ENCODE measurements around the gene SMAD9. TPM values are rescaled to one million over a fixed set of nuclear protein-coding genes. Genes with fewer than 3 reads are reported as not detected.
A peak's percentile ranks its signal among the peaks of the same experiment; 100 is the strongest.

The SMAD9 gene
- 9.7 and 10.8 TPM in 2 replicates for total RNA-seq (2014; rRNA removed; shearing (Covaris generic))
- total RNA-seq (2022) = 10.3 and 13.1 TPM in 2 replicates
- percentile 62 among the genes with signal in this experiment for Bru-seq, nascent RNA
- BruChase-seq, experiment 1, labeled RNA remaining after a 6-hour chase = percentile 64 among the genes with signal in this experiment
- BruChase-seq, experiment 2, labeled RNA remaining after a 2-hour chase = percentile 65 among the genes with signal in this experiment
- long read RNA-seq, full-length matches to known transcripts = 3 of 16 reads
- long read RNA-seq, partial matches to known transcripts = 2 of 16 reads
- long read RNA-seq, other reads (novel, unspliced or antisense) = 11 of 16 reads

DNA sequence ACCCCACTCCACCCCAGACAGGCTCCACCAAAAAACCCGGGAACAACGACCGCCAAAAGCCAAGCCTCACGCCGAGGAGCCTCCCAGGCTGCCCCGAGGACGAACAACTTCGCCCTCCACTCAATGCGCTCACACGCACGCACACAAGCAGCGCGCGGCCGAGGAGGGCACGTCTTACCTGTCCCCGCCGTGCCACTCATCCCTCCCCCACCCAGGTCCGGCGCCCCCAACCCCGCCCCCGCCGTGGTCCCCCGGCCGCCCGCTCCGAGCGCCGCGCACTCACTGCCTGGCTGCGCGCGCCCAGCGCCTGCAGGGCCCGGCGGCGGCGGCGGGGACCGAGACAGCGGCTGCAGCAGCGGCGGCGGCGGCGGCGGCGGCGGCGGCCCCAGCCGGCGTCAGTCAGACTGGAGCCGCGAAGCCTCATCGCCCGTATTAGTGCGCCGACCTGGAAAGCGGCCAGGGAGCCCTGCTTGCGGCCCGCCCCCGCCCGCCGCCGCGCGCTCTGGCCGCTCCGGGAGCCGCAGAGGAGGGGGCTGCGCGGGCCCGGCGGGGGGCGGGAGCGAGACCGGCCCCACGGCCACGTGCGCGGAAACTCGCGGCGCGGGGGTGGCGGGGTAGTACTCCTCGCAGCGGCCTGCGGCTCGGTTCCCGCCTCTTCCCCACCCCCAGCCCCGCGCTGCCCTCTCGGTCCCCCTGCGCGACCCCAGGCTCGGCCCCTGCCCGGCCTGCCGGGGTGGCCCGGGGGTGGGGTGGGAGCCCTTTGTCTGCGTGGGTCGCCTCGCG lies at the start of gene SMAD9:
Gene SMAD9, minus strand, starts transcription at position 406 of the 783 bp plus-strand sequence. CDS start 40,549 bp downstream, outside the sequence.
- peak within 1 kb of the TSS; percentile 90 for H2AFZ ChIP-seq (ENCODE audit: low read length)
- no peaks in the 10 kb centered on the region for H3K9me2 ChIP-seq (ENCODE audit: insufficient read depth, low read length)
- POLR2A ChIA-PET = no interaction called here
- H3K4me2 ChIP-seq (ENCODE audit: low read length) = peak within 1 kb of the TSS; percentile 96
- H3K4me3 ChIP-seq (ENCODE audit: low read depth, low read length, poor library complexity, severe bottlenecking) = peak within 1 kb of the TSS; percentile 84
- BruUV-seq (replicated peaks) = no TSS peak
- CTCF ChIA-PET (ENCODE audit: unreplicated experiment) = no interaction called here
- H3K27ac ChIP-seq (ENCODE audit: low read depth, low read length, poor library complexity, severe bottlenecking) = peak within 1 kb of the TSS; percentile 79
- peak; percentile 73 for DNase-seq (ENCODE audit: low spot score)
- H3K4me1 ChIP-seq (ENCODE audit: insufficient read depth, low read length, poor library complexity, severe bottlenecking) = peaks cover 85% of the 10 kb centered on the region
- H3K36me3 ChIP-seq (ENCODE audit: insufficient read depth, low read length) = no peaks in the 10 kb centered on the region
- intact Hi-C loops (cut with micrococcal nuclease; ENCODE audit: unreplicated experiment) = loop anchor here (2.0 to 5.0 kb wide), 4 partner anchors 52 to 137 kb away; partner anchors contain the start of genes RFXAP and SUPT20H
- no peaks in the 10 kb centered on the region for H3K9me3 ChIP-seq (ENCODE audit: low read length)
- TF ChIP-seq, protein P1, sequence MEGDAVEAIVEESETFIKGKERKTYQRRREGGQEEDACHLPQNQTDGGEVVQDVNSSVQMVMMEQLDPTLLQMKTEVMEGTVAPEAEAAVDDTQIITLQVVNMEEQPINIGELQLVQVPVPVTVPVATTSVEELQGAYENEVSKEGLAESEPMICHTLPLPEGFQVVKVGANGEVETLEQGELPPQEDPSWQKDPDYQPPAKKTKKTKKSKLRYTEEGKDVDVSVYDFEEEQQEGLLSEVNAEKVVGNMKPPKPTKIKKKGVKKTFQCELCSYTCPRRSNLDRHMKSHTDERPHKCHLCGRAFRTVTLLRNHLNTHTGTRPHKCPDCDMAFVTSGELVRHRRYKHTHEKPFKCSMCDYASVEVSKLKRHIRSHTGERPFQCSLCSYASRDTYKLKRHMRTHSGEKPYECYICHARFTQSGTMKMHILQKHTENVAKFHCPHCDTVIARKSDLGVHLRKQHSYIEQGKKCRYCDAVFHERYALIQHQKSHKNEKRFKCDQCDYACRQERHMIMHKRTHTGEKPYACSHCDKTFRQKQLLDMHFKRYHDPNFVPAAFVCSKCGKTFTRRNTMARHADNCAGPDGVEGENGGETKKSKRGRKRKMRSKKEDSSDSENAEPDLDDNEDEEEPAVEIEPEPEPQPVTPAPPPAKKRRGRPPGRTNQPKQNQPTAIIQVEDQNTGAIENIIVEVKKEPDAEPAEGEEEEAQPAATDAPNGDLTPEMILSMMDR (conservative IDR thresholded peaks at IDR 0.05; ENCODE audit: low read length) = no peak
- no peak for TF ChIP-seq EZH2phosphoT487 (IDR thresholded peaks at IDR 0.05; ENCODE audit: borderline replicate concordance, low read depth, low read length)
- no peaks in the 10 kb centered on the region for H4K20me1 ChIP-seq (ENCODE audit: insufficient read depth, low read length)
- peaks cover 44% of the 10 kb centered on the region for H3K79me2 ChIP-seq (ENCODE audit: insufficient read depth, low read depth, low read length)

DNA sequence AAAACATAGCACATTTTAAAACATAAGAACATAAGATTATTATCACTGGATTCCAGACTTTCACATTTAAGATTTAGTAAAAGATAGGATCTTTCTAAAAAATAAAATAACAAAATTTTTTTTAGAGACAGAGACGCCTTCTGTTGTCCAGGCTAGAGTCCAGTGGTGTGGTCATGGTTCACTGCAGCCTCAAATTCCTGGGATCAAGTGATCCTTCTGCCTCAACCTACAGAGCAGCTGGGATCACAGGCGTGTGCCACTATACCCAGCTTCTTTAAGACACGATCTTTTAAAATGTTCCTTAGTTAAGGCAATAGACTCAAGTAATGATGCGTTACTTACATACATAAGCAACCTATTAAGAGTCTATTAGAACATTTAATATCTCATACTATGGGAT lies 46.4 kb upstream of the SMAD9 start:
- peaks cover 93% of the 10 kb centered on the region for H3K36me3 ChIP-seq (ENCODE audit: insufficient read depth, low read length)
- POLR2A ChIA-PET = interaction anchor here (0.7 kb wide), 1 partner anchor 441 kb away, joined by 5 read pairs; no protein-coding TSS in a partner anchor
- no peak overlapping the region for H3K27ac ChIP-seq (ENCODE audit: low read depth, low read length, poor library complexity, severe bottlenecking)
- H3K4me2 ChIP-seq (ENCODE audit: low read length) = no peak overlapping the region
- intact Hi-C loops (cut with micrococcal nuclease; ENCODE audit: unreplicated experiment) = no loop called here
- H3K4me1 ChIP-seq (ENCODE audit: insufficient read depth, low read length, poor library complexity, severe bottlenecking) = no peaks in the 10 kb centered on the region
- no peak overlapping the region for H2AFZ ChIP-seq (ENCODE audit: low read length)
- no peak for DNase-seq (ENCODE audit: low spot score)
- CTCF ChIA-PET (ENCODE audit: unreplicated experiment) = no interaction called here
- H3K79me2 ChIP-seq (ENCODE audit: insufficient read depth, low read depth, low read length) = no peaks in the 10 kb centered on the region
- no peak for TF ChIP-seq EZH2phosphoT487 (IDR thresholded peaks at IDR 0.05; ENCODE audit: borderline replicate concordance, low read depth, low read length)
- TF ChIP-seq, protein P1 (conservative IDR thresholded peaks at IDR 0.05; ENCODE audit: low read length) = no peak
- H3K9me3 ChIP-seq (ENCODE audit: low read length) = no peaks in the 10 kb centered on the region
- BruUV-seq (replicated peaks) = no TSS peak
- H4K20me1 ChIP-seq (ENCODE audit: insufficient read depth, low read length) = no peaks in the 10 kb centered on the region
- no peaks in the 10 kb centered on the region for H3K9me2 ChIP-seq (ENCODE audit: insufficient read depth, low read length)
- H3K4me3 ChIP-seq (ENCODE audit: low read depth, low read length, poor library complexity, severe bottlenecking) = no peak overlapping the region
